ENCODE data around the gene SKAP1.

Gene SKAP1

DNA sequence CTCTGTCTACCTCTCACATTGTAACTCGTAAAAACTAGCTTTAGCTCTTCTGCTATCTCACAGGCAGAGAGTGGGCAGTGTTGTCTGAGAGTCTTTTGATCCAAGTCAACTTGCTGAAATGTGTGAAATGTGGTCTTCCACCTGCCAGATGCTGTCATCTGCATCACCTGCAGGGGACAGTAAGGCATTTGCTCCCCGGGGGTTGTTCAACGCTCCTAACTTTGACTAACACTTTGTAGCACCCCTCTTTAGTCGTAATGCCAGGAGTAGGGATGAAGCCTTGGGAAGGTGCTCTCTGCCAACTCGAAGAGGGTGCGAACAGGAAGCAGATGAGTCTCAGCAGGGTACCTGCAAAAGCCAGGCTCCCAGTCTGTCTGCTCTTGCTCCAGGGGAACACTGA, 286.4 kb downstream of the SKAP1 start:
- CTCF ChIA-PET: interaction anchor here (0.8 to 0.9 kb wide), 2 partner anchors 9 to 13 kb away, joined by 3 read pairs; no protein-coding TSS in a partner anchor
- peaks cover 3% of the 10 kb centered on the region for H3K4me1 Mint-ChIP-seq
- DNase-seq: no peak
- H3K27ac Mint-ChIP-seq: no peak overlapping the region
- H3K27me3 Mint-ChIP-seq: no peaks in the 10 kb centered on the region
- H3K4me3 Mint-ChIP-seq: no peak overlapping the region
- H3K9me3 Mint-ChIP-seq: no peaks in the 10 kb centered on the region
- H3K36me3 Mint-ChIP-seq: peaks cover 44% of the 10 kb centered on the region

DNA sequence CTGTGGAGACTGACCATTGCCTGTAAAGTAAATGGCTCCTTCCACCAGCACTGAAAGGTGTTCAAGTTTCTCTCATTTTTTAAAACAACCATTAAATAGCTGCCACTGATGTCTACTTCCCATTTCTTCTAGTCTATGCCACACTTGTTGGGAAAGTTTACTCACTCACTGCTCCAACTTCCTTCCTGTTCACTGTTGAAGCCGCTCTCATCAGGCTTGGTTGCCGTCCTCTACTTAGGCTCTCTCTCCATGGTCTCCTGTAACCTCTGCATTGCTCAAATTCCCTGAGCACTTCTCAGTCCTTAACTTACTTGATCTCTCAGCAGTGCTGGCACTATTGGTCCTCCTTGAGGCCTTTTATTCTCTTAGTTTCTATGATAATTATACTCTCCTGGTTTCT, 290.1 kb downstream of the SKAP1 start:
- CTCF ChIA-PET: interaction anchor here (1.1 kb wide), 1 partner anchor 60 kb away, joined by 3 read pairs; no protein-coding TSS in a partner anchor
- Mint-ChIP-seq H3K4me1 (peaks cover 3% of the 10 kb centered on the region), H3K4me3 (no peak overlapping the region), H3K27me3 (no peaks in the 10 kb centered on the region), H3K36me3 (peaks cover 38% of the 10 kb centered on the region), H3K27ac (peak overlapping the region; percentile 56), H3K9me3 (no peaks in the 10 kb centered on the region)
- no peak for DNase-seq

DNA sequence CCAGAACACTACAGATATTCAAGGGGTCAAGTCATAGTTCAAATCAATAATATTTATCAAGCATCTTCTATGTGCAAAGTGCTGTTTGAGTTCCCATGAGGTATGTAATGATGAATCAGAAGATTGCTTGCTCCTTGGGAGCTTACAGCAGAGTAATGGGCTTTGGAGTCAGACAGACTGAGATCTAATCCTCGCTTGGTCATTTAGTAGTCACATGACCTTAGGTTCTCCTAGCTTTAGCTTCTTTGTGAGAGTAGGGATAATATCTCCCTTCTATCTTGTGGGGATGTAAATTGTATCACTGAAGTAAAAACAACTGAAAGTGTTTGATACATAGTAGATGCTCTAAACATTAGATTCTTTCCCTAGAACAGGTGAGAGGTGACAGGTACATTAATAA, 292.4 kb downstream of the SKAP1 start:
- peaks cover 3% of the 10 kb centered on the region for H3K4me1 Mint-ChIP-seq

DNA sequence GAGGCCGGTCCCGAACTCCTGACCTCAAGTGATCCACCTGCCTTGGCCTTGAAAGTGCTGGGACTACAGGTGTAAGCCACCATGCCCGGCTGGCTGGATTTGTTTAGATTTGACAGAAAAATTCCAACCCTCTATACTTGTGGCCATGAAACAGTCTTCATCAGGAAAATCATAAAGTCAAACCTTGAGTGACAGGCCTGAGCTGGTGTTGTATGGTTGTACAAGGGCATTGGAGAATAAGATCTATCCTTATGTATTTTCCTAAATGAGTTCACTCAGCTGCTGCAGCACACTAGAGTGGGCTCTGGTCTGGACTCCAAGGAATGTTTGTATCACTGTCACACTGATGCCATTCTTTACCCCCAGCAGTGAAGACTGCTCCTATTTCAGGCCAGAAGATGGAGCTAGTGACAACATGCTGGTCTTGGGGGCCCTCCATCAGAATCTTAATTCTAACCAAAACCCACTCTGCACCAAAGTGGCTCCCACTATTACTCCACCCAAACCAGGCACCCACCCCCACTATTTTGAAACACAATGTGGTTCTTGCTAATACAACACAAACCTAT, 295.0 kb downstream of the SKAP1 start:
- CTCF ChIA-PET: interaction anchor here (1.0 to 6.9 kb wide), 6 partner anchors 12 to 484 kb away, joined by 3 to 64 read pairs (median 8); partner anchors contain the start of gene HOXB5
- Mint-ChIP-seq H3K27ac (peak overlapping the region; percentile 64), H3K4me3 (no peak overlapping the region), H3K4me1 (no peaks in the 10 kb centered on the region), H3K36me3 (peaks cover 32% of the 10 kb centered on the region), H3K9me3 (no peaks in the 10 kb centered on the region), H3K27me3 (no peaks in the 10 kb centered on the region)
- DNase-seq: no peak

More for the DNA sequence above, 292.4 kb downstream of the SKAP1 start:
- Mint-ChIP-seq H3K27me3 (no peaks in the 10 kb centered on the region), H3K36me3 (peaks cover 37% of the 10 kb centered on the region), H3K27ac (no peak overlapping the region), H3K4me3 (no peak overlapping the region), H3K9me3 (no peaks in the 10 kb centered on the region)
- CTCF ChIA-PET: interaction anchor here (1.1 kb wide), 1 partner anchor 41 kb away, joined by 3 read pairs; no protein-coding TSS in a partner anchor
- DNase-seq: no peak

DNA sequence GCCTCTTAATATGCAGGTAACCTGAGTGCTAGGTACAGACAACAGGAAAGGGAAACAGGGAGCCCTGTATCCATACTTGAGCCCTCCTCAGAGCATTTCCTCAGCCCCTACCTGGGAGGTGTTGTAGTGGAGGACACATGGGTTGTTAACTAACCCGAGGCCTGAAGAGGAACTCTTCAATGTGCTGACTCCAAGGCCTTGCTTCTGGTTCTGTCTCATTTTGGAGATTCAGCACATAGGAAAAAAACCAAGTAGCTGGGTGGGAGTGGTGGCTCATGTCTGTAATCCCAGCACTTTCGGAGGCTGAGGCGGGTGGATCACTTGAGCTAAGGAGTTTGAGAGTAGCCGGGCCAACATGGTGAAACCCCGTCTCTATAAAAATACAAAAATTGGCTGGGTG, 297.6 kb downstream of the SKAP1 start:
- Mint-ChIP-seq H3K27ac (no peak overlapping the region), H3K36me3 (peaks cover 23% of the 10 kb centered on the region)

DNA sequence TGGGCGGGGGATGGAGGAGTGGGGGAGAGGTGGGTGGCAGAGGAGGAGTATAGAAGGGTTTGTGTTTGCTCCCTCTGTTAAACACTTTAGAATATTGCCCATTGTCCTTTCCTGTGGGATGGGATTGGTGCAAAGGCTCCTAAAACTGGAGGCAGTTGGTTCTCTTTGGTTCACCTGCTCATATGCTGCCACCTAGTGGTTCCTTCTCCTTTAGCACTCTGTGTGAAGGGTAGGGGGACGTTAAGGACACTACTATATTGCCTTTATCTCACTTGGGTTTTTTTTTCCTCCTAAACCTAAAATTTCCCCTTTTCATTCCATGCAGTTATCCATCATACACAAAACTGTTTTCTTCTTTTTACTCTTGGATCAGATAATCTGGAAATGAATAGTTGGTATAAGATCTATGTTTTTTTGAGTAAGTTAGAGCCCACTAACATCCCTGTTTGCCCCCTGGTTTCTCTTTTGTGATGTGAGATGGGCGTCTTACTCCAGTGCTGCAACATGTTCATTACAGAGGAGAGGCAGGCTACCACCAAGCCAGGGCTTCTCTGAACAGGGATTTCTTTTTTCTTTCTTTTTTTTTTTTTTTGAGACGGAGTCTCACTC, 298.7 kb downstream of the SKAP1 start:
- CTCF ChIA-PET: interaction anchor here (0.7 to 6.9 kb wide), 16 partner anchors 8 to 105 kb away, joined by 3 to 64 read pairs (median 4); partner anchors contain the start of gene CBX1
- no peaks in the 10 kb centered on the region for H3K4me1 Mint-ChIP-seq
- peaks cover 19% of the 10 kb centered on the region for H3K36me3 Mint-ChIP-seq
- H3K27me3 Mint-ChIP-seq: no peaks in the 10 kb centered on the region
- H3K4me3 Mint-ChIP-seq: no peak overlapping the region
- peak; percentile 67 for DNase-seq
- no peaks in the 10 kb centered on the region for H3K9me3 Mint-ChIP-seq
- H3K27ac Mint-ChIP-seq: no peak overlapping the region

More for the DNA sequence above, 297.6 kb downstream of the SKAP1 start:
- H3K9me3 Mint-ChIP-seq: no peaks in the 10 kb centered on the region
- H3K27me3 Mint-ChIP-seq: no peaks in the 10 kb centered on the region
- no peak overlapping the region for H3K4me3 Mint-ChIP-seq
- no peaks in the 10 kb centered on the region for H3K4me1 Mint-ChIP-seq
- CTCF ChIA-PET: interaction anchor here (1.2 to 6.9 kb wide), 5 partner anchors 53 to 461 kb away, joined by 3 to 64 read pairs (median 6); partner anchors contain the start of gene HOXB5
- DNase-seq: no peak

- no peak for DNase-seq
- H3K9me3 Mint-ChIP-seq: no peaks in the 10 kb centered on the region
- H3K4me1 Mint-ChIP-seq: no peaks in the 10 kb centered on the region
- no peak overlapping the region for H3K4me3 Mint-ChIP-seq
- no peaks in the 10 kb centered on the region for H3K27me3 Mint-ChIP-seq
- H3K27ac Mint-ChIP-seq: no peak overlapping the region
- CTCF ChIA-PET: interaction anchor here (0.7 to 6.9 kb wide), 8 partner anchors 17 to 104 kb away, joined by 3 to 64 read pairs (median 4); no protein-coding TSS in a partner anchor
- H3K36me3 Mint-ChIP-seq: peaks cover 17% of the 10 kb centered on the region
Measured at GRCh38 chr17:48129981-48130380, 300.0 kb downstream of the SKAP1 start.

GRCh38 chr17:48128400-48128799, 301.6 kb downstream of the SKAP1 start:
- Mint-ChIP-seq H3K27me3 (no peaks in the 10 kb centered on the region), H3K9me3 (no peaks in the 10 kb centered on the region), H3K4me1 (no peaks in the 10 kb centered on the region), H3K27ac (no peak overlapping the region), H3K4me3 (no peak overlapping the region), H3K36me3 (peaks cover 18% of the 10 kb centered on the region)
- DNase-seq: no peak
- CTCF ChIA-PET: interaction anchor here (1.4 to 6.9 kb wide), 4 partner anchors 20 to 53 kb away, joined by 3 to 64 read pairs (median 7); no protein-coding TSS in a partner anchor

DNA sequence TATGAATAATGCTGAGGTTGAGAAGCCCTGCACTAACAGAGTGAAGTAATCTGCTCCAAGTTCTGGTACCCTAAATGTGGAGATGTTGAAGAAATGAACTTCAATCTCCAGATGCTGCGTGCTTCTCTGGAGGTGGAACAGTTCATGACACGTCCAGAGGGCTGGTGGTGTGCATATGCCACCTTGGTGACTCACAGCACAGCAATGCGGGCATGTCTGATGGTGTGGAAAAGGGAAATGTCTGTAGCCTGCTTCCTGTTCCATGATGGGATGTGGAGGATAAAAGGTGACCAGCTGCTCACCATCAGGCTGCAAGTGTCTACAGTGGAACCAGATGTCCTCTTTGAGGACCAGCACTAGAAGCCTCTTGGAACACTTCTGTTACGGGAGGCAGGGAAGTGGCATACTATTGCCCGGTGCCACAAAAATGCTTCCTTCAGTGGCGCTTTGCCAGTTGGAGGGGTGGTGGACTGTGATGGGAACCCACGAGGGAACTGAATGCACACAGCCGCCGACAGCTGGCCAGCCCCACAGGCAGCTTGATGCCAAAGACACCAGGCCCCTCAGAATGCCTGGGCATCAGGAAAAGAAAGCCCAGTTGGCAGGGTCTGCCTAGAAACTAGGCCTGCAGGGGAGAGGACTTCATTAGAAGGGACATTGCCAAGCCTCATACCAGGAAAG, 302.5 kb downstream of the SKAP1 start:
- no peaks in the 10 kb centered on the region for H3K27me3 Mint-ChIP-seq
- DNase-seq: no peak
- no peak overlapping the region for H3K27ac Mint-ChIP-seq
- peaks cover 18% of the 10 kb centered on the region for H3K36me3 Mint-ChIP-seq
- CTCF ChIA-PET: interaction anchor here (1.2 kb wide), 1 partner anchor 90 kb away, joined by 3 read pairs; no protein-coding TSS in a partner anchor
- no peak overlapping the region for H3K4me3 Mint-ChIP-seq
- no peaks in the 10 kb centered on the region for H3K9me3 Mint-ChIP-seq
- H3K4me1 Mint-ChIP-seq: no peaks in the 10 kb centered on the region

GRCh38 chr17:48126532-48126850, 303.5 kb downstream of the SKAP1 start:
- peaks cover 20% of the 10 kb centered on the region for H3K36me3 Mint-ChIP-seq

GRCh38 chr17:48125829-48126531, 304.0 kb downstream of the SKAP1 start:
- H3K36me3 Mint-ChIP-seq: peaks cover 22% of the 10 kb centered on the region

More at GRCh38 chr17:48126532-48126850, 303.5 kb downstream of the SKAP1 start:
- DNase-seq: no peak
- Mint-ChIP-seq H3K9me3 (no peaks in the 10 kb centered on the region), H3K4me1 (no peaks in the 10 kb centered on the region), H3K27ac (peak overlapping the region; percentile 60), H3K27me3 (no peaks in the 10 kb centered on the region), H3K4me3 (no peak overlapping the region)
- CTCF ChIA-PET: interaction anchor here (1.2 to 2.4 kb wide), 3 partner anchors 46 to 89 kb away, joined by 3 to 12 read pairs (median 3); no protein-coding TSS in a partner anchor

DNA sequence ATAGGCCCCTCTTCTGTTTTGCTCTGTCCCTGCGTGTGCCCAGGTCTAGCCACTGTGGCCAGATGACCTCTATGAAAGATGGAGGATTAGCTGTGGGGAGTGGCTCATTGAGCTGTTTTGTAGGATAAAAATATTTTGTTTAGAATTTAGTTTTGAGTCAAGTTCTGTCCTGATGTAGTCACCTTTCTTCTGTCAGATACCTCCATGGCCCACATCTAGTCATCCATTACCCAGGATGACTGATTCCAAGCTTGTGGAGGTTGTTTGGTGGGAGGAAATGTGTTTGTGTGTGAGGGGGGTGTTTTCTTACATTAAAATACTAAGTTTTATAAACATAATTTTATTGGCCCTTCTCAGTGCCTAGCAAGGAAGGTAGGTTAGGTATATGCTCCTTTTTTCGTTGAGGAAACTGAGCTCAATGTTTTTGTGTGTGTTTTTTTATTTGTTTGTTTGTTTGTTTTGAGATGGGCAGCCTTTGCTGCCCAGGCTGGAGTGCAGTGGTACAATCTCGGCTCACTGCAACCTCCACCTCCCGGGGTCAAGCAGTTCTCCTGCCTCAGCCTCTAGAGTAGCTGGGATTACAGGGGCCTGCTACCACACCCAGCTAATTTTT, 306.1 kb downstream of the SKAP1 start:
- CTCF ChIA-PET: interaction anchor here (1.1 to 1.6 kb wide), 4 partner anchors 15 to 88 kb away, joined by 3 to 4 read pairs (median 4); no protein-coding TSS in a partner anchor
- no peak for DNase-seq
- Mint-ChIP-seq H3K4me1 (no peaks in the 10 kb centered on the region), H3K9me3 (no peaks in the 10 kb centered on the region), H3K4me3 (no peak overlapping the region), H3K27me3 (no peaks in the 10 kb centered on the region), H3K27ac (peak overlapping the region; percentile 33), H3K36me3 (peaks cover 32% of the 10 kb centered on the region)

More at GRCh38 chr17:48125829-48126531, 304.0 kb downstream of the SKAP1 start:
- CTCF ChIA-PET: interaction anchor here (1.2 to 2.4 kb wide), 2 partner anchors 46 to 49 kb away, joined by 3 to 12 read pairs; no protein-coding TSS in a partner anchor
- Mint-ChIP-seq H3K4me1 (no peaks in the 10 kb centered on the region), H3K9me3 (no peaks in the 10 kb centered on the region), H3K27ac (no peak overlapping the region), H3K27me3 (no peaks in the 10 kb centered on the region), H3K4me3 (no peak overlapping the region)
- DNase-seq: no peak

GRCh38 chr17:48123111-48123510, 306.9 kb downstream of the SKAP1 start:
- no peak for DNase-seq
- CTCF ChIA-PET: interaction anchor here (1.0 to 1.6 kb wide), 6 partner anchors 8 to 87 kb away, joined by 3 to 5 read pairs (median 4); no protein-coding TSS in a partner anchor
- H3K36me3 Mint-ChIP-seq: peaks cover 37% of the 10 kb centered on the region
- no peaks in the 10 kb centered on the region for H3K9me3 Mint-ChIP-seq
- H3K4me1 Mint-ChIP-seq: no peaks in the 10 kb centered on the region
- peak overlapping the region; percentile 53 for H3K27ac Mint-ChIP-seq
- H3K27me3 Mint-ChIP-seq: no peaks in the 10 kb centered on the region
- H3K4me3 Mint-ChIP-seq: no peak overlapping the region
